MM.1S (cell line): ENCODE results near the gene TSSK3.

Experiments
- DNase-seq: peaks from one replicate; pipeline ENCODE4 v3.0.0-alpha.2; 2015
- H2AFZ ChIP-seq: fragments of 300-600 bp; sonication (generic); 2 replicates; pipeline ENCODE4 v1.6.0; 2016; ENCODE audit warnings: antibody characterized with exemption, low read length
- H3F3A ChIP-seq: fragments of 300-600 bp; sonication (generic); 2 replicates; pipeline ENCODE4 v1.6.1; 2016; ENCODE audit warnings: mild to moderate bottlenecking, antibody characterized with exemption, low read length, moderate library complexity, mixed read lengths; ENCODE audit not compliant: insufficient read depth
- H3K27ac ChIP-seq: fragments of 300-600 bp; sonication (generic); 2 replicates; pipeline ENCODE4 v1.5.1; 2016; ENCODE audit warnings: mild to moderate bottlenecking, low read length
- H3K27me3 ChIP-seq: fragments of 300-600 bp; sonication (generic); replicated peaks from 2 replicates; pipeline ENCODE4 v1.6.0; 2016; ENCODE audit warnings: low read length; ENCODE audit not compliant: insufficient read depth
- H3K36me3 ChIP-seq: fragments of 300-600 bp; sonication (generic); replicated peaks from 2 replicates; pipeline ENCODE4 v1.6.1; 2016; ENCODE audit warnings: mild to moderate bottlenecking, low read length, mixed read lengths; ENCODE audit not compliant: insufficient read depth
- H3K4me1 ChIP-seq: fragments of 300-600 bp; sonication (generic); 2 replicates; pipeline ENCODE4 v1.6.1; 2016; ENCODE audit warnings: low read length, mixed read lengths
- H3K4me2 ChIP-seq: fragments of 300-600 bp; sonication (generic); 2 replicates; pipeline ENCODE4 v1.6.0; 2016; ENCODE audit warnings: low read depth, low read length
- H3K4me3 ChIP-seq: fragments of 300-600 bp; sonication (generic); 2 replicates; pipeline ENCODE4 v1.5.1; 2016; ENCODE audit warnings: low read length, mixed read lengths
- H3K79me2 ChIP-seq: fragments of 300-600 bp; sonication (generic); 2 replicates; pipeline ENCODE4 v1.6.1; 2016; ENCODE audit warnings: mixed run types, low read length, mixed read lengths
- H3K9ac ChIP-seq: fragments of 300-600 bp; sonication (generic); 2 replicates; pipeline ENCODE4 v1.6.1; 2016; ENCODE audit warnings: low read length, mixed read lengths
- H3K9me2 ChIP-seq: fragments of 300-600 bp; sonication (generic); replicated peaks from 2 replicates; pipeline ENCODE4 v1.6.1; 2016; ENCODE audit warnings: mild to moderate bottlenecking, low read length, mixed read lengths; ENCODE audit not compliant: insufficient read depth
- H3K9me3 ChIP-seq: fragments of 300-600 bp; sonication (generic); replicated peaks from 2 replicates; pipeline ENCODE4 v1.6.1; 2016; ENCODE audit warnings: mild to moderate bottlenecking, low read length, mixed read lengths; ENCODE audit not compliant: insufficient read depth
- H4K20me1 ChIP-seq: fragments of 300-600 bp; sonication (generic); 2 replicates; pipeline ENCODE4 v1.6.1; 2016; ENCODE audit warnings: mild to moderate bottlenecking, low read length, moderate library complexity, mixed read lengths; ENCODE audit not compliant: insufficient read depth
- EZH2 ChIP-seq: fragments of 300-600 bp; sonication (generic); optimal IDR thresholded peaks from 2 replicates; pipeline ENCODE3; 2017; ENCODE audit warnings: low read depth, mild to moderate bottlenecking, antibody characterized with exemption, low read length, mixed read lengths
- EZH2phosphoT487 ChIP-seq: fragments of 300-600 bp; sonication (generic); IDR thresholded peaks from 2 replicates; pipeline ENCODE4 v1.6.1; 2018; ENCODE audit warnings: antibody characterized with exemption, low read length
- TF ChIP-seq, protein P1 (sequence below): fragments of 300-600 bp; sonication (generic); IDR thresholded peaks from 2 replicates; pipeline ENCODE4 v1.5.1; 2016; ENCODE audit warnings: antibody characterized with exemption, low read length, mixed read lengths

The TSSK3 gene

GRCh38 chr1:32405672-32406467, 43.5 kb downstream of the TSSK3 start:
- H3K36me3 ChIP-seq = no peaks in the 10 kb centered on the region
- TF ChIP-seq EZH2phosphoT487 (no peak), EZH2 (no peak)
- TF ChIP-seq, protein P1, sequence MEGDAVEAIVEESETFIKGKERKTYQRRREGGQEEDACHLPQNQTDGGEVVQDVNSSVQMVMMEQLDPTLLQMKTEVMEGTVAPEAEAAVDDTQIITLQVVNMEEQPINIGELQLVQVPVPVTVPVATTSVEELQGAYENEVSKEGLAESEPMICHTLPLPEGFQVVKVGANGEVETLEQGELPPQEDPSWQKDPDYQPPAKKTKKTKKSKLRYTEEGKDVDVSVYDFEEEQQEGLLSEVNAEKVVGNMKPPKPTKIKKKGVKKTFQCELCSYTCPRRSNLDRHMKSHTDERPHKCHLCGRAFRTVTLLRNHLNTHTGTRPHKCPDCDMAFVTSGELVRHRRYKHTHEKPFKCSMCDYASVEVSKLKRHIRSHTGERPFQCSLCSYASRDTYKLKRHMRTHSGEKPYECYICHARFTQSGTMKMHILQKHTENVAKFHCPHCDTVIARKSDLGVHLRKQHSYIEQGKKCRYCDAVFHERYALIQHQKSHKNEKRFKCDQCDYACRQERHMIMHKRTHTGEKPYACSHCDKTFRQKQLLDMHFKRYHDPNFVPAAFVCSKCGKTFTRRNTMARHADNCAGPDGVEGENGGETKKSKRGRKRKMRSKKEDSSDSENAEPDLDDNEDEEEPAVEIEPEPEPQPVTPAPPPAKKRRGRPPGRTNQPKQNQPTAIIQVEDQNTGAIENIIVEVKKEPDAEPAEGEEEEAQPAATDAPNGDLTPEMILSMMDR = no peak
- no peaks in the 10 kb centered on the region for H3K9me3 ChIP-seq
- H3K9me2 ChIP-seq = no peaks in the 10 kb centered on the region
- no peaks in the 10 kb centered on the region for H3K4me1 ChIP-seq
- DNase-seq = no peak
- H4K20me1 ChIP-seq = no peaks in the 10 kb centered on the region
- no peaks in the 10 kb centered on the region for H3K27me3 ChIP-seq
- no peak overlapping the region for H3K27ac ChIP-seq
- no peaks in the 10 kb centered on the region for H3K79me2 ChIP-seq
- no peaks in the 10 kb centered on the region for H3F3A ChIP-seq
- H3K4me2 ChIP-seq = no peak overlapping the region
- no peak overlapping the region for H2AFZ ChIP-seq
- no peak overlapping the region for H3K4me3 ChIP-seq
- H3K9ac ChIP-seq = no peak overlapping the region

DNA sequence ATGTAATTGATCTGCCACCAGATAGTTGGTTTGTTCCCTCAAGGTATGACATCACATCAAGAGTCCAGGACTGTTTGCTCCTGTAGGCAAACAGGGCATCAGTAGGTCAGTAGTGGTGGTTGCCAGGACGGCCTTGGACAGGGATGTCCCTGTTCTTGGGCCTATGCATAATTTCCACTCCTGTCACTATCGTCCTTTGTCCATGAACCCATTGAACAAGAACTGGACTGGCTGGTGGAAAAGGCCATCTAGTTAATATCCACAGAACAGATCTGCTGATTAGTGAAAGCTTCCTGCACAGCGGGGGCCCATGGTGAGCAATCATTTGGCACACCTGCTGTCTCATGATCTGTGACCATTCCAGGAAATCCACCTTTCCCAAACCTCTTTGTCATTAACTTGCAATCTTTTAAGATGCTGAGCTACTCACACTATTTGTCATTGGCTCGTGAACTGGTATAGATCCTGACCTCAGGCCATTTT, 44.3 kb downstream of the TSSK3 start:
- Histone ChIP-seq H4K20me1 (no peaks in the 10 kb centered on the region), H3K36me3 (no peaks in the 10 kb centered on the region), H3K9me2 (no peaks in the 10 kb centered on the region), H2AFZ (no peak overlapping the region), H3K9me3 (no peaks in the 10 kb centered on the region), H3K79me2 (no peaks in the 10 kb centered on the region), H3F3A (no peaks in the 10 kb centered on the region), H3K4me1 (no peaks in the 10 kb centered on the region), H3K4me2 (no peak overlapping the region), H3K27ac (no peak overlapping the region), H3K9ac (no peak overlapping the region), H3K4me3 (no peak overlapping the region), H3K27me3 (no peaks in the 10 kb centered on the region)
- TF ChIP-seq, protein P1 = no peak
- TF ChIP-seq EZH2phosphoT487 (no peak), EZH2 (no peak)
- no peak for DNase-seq

GRCh38 chr1:32411261-32411660, 48.9 kb downstream of the TSSK3 start:
- no peak overlapping the region for H3K4me2 ChIP-seq
- H3K4me1 ChIP-seq = peaks cover 6% of the 10 kb centered on the region
- no peak for TF ChIP-seq EZH2phosphoT487
- TF ChIP-seq, protein P1 = no peak
- TF ChIP-seq EZH2 = no peak
- H3K27ac ChIP-seq = no peak overlapping the region
- no peaks in the 10 kb centered on the region for H3K79me2 ChIP-seq
- no peaks in the 10 kb centered on the region for H3K9me2 ChIP-seq
- H3K9ac ChIP-seq = no peak overlapping the region
- H3K36me3 ChIP-seq = no peaks in the 10 kb centered on the region
- H3K27me3 ChIP-seq = no peaks in the 10 kb centered on the region
- H3K9me3 ChIP-seq = no peaks in the 10 kb centered on the region
- H2AFZ ChIP-seq = no peak overlapping the region
- H4K20me1 ChIP-seq = no peaks in the 10 kb centered on the region
- H3F3A ChIP-seq = no peaks in the 10 kb centered on the region
- H3K4me3 ChIP-seq = no peak overlapping the region
- DNase-seq = no peak
